ENCODE measurements around the gene TTC28.
"Not testable (repeated sequence)": the region's sequence is repeated elsewhere in the genome, so short reads cannot be mapped to it uniquely, and the experiment has no call there.

TTC28 gene

DNA sequence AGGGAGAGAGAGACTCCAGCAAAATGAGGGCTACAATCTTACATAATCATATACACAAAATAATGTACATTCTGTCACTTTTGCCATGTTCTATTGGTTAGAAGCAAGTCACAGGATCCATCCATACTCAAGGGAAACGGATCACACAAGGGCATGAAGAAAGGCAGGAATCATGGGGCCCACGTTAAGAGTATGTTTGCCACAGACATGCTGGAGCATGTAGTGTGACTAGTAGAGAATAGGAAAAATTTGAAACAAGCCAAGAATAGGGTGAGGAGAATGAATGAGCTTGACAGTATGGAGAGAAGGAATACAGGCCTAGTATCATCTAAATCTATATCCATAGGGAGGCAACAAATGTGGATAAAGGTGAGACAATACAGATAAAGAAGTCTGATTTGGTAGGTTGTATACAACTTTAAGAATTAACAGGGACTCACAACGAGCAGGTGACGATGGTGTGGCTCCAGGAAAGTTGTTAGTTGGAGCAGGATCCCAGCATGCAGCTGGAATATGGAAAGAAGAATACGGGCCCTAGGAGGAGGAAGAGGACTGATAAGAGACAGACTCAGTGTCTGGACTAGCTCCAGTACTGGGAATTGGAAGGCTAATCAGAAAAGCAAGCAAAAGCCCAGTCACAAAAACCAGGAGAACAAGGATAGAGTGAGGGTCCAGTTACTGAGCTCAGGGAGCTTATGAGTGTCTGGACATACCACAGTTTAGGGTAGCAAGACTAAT lies 458.8 kb downstream of the TTC28 start:
- DNase-seq = no peak

- DNase-seq = no peak
Observed at GRCh38 chr22:28217277-28217676, 462.4 kb downstream of the TTC28 start.

DNA sequence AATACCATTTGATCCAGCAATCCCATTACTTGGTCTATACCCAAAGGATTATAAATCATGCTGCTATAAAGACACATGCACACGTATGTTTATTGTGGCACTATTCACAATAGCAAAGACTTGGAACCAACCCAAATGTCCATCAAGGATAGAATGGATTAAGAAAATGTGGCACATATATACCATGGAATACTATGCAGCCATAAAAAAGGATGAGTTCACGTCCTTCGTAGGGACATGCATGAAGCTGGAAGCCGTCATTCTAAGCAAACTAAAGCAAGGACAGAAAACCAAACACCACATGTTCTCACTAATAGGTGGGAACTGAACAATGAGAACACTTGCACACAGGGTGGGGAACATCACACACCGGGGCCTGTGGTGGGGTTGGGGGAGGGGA lies 464.9 kb downstream of the TTC28 start:
- not testable (repeated sequence) for DNase-seq

DNA sequence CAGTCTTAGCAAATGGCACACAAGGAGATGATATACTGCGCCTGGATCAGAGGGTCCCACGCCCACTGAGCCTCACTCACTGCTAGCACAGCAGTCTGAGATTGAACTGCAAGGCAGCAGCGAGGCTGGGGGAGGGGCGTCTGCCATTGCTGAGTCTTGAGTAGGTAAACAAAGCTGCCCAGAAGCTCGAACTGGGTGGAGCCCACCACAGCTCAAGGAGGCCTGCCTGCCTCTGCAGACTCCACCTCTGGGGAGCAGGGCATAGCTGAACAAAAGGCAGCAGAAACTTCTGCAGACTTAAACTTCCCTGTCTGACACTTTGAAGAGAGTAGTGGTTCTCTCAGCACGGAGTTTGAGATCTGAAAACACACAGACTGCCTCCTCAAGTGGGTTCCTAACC lies 470.2 kb downstream of the TTC28 start:
- DNase-seq = not testable (repeated sequence)

- DNase-seq = no peak
Observed at GRCh38 chr22:28208787-28209186, 470.9 kb downstream of the TTC28 start.

GRCh38 chr22:28208036-28208435 lies 471.6 kb downstream of the TTC28 start:
- DNase-seq = peak; percentile 50

DNA sequence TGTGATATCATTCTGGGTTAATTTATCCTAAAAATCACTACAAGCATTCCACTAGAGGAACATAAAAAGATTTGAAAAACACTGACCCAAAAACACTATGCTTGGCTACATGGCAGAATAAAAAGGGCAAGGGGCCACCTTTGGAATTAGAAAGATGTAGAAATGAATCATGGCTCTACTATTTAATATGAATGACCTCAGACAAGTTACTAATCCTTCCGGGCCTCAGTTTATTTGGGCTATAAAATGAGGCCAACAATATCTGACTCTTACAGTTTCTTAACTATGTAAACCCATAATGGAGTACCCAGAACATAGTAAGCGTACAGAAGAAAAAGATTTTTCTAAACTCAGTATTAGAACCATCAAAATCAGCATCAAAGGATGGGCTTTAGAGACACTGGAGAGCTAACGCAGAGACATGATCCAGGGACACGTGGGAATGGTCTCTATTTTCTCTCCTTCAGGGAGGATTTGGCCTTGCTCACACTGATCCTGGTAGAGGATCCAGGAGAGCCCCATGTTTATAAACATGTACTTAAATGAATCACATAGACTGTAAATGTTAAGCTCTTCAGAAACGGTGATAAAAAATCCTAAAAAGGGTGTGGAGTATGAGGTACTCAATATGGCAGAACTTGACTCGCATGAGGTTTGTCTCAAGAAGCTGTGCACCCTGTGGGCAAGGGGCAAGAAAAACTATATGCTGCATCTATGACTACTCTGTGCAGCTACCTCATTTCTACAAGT lies 472.2 kb downstream of the TTC28 start:
- DNase-seq = peak; percentile 42

GRCh38 chr22:28205926-28206325 lies 473.7 kb downstream of the TTC28 start:
- DNase-seq = no peak

DNA sequence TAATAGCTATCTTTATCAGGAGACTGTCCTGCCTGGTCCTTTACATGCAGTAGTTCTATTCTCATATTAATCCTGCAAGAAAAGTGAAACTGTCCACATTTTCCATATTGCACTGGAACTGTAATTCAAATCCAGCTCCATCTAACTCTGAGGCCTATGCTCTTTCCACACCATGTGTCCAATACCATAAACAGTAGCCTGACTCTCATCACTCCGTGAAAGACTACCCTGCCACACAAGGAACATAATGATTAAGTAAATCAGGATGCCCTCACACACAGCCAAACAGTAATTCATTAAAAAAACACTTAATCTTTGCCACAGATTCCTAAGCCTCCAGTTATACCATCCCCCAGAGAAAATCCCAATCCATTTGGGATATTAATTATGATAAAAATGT lies 475.3 kb downstream of the TTC28 start:
- no peak for DNase-seq

GRCh38 chr22:28203286-28203685 lies 476.4 kb downstream of the TTC28 start:
- no peak for DNase-seq

DNA sequence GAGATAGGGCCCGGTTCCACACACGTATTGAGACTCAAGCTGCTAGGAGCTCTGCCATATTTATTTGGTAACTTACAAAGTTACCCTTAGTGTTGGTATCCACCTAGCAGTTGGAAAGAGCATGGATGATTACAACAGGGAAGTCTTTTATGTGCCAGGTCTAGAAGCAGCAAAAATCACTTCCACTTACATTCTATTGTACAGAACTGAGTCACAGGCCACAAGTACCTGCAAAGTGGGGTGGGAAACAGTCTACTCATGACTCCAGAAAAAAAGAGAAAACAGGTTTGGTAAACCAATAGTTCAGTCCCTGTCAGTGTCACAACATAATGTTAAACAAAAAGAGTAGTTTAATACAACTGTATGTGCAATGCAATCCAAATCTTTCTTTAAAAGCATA lies 480.9 kb downstream of the TTC28 start:
- no peak for DNase-seq

DNA sequence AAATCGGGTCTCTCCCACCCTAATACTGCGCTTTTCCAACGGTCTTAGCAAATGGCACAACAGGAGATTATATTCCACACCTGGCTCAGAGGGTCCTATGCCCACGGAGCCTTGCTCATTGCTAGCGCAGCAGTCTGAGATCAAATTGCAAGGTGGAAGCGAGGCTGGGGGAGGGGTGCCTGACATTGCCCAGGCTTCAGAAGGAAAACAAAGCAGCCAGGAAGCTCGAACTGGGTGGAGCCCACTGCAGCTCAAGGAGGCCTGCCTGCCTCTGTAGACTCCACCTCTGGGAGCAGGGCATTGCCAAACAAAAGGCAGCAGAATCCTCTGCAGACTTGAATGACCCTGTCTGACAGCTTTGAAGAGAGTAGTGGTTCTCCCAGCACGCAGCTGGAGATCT lies 488.1 kb downstream of the TTC28 start:
- not testable (repeated sequence) for DNase-seq

DNA sequence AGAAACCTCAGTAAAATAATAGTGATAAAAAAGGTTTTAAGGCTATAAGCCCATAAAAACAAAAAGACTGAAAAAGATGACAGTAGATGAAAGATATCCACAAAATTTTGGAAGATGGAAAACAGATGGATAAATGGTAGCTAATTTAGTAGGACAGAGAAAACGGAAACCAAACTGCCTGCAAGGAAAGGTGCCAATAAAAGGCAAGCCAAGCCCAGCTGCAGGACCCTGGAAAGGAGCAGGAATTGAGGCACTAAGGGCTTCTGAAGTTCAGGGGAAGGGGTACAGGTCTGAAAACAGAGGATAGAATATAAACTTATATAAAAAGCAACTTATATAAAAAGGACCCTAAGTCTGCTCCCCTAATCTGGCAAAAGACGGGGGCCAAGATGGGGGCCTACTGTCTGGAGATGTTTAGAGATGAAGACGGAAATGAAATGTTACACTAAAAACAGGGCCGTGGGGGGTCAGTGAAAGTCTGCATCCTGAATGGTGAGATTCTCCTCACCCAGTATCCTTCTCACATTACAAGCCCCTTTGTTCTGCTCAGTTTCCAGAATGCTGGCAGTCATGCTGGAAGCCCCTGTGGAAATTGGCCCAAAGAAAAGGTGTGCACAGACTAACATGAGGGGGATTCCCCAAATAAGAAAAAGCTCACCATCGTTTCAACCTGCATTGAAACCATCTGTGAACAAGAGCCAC lies 491.3 kb downstream of the TTC28 start:
- DNase-seq = no peak

GRCh38 chr22:28187612-28188011 lies 492.0 kb downstream of the TTC28 start:
- no peak for DNase-seq

- DNase-seq = no peak
Observed at GRCh38 chr22:28186641-28187040, 493.0 kb downstream of the TTC28 start.

DNA sequence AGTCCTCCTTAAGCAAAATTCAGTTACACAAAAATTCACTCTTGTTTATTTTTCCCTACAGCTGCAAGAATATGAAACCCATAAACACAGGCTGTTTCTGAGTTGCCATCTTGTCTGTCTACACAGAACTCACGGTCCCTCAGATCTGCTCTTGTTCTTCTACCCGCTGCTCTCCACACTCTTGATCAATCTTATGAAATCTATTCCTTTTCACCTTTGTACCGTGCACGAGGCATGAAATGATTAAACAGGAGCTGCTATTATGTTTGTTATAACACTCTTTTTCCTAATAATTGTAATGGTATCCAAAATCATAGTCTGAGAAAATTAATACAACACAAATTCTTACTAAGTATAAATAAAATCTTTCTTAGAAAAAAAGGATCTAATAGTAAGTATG lies 494.5 kb downstream of the TTC28 start:
- DNase-seq = no peak

DNA sequence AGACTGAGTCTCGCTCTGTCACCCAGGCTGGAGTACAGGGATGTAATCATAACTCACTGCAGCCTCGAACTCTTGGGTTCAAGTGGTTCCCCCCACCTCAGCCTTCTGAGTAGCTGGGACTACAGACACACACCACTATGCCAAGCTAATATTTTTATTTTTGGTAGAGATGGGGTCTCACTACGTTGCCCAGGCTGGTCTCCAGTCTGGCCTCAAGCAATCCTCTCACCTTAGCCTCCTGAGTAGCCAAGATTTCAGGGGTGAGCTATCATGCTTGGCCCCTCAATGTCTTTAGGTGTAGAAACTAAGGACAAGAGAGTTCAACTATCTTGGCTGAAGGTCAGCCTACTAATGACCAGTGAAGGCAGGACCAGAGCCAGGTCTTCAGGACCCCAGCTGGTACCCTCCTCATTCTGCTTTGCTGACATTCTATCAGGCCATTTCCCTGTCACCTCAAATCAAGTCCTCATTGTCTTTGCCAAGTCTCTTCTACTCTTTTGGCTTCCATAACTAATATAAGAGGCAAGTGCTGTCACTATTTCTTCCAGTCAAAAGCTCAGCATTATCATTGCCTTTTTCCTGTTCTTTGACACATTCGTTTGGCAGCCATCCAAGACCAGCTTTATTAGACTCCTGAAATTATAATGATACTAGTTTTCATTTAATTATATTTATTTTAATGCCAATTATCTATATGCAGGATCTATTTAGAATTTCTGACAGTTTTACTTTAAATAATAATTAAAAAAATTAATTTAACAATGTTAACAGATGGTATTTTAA lies 496.4 kb downstream of the TTC28 start:
- no peak for DNase-seq

DNA sequence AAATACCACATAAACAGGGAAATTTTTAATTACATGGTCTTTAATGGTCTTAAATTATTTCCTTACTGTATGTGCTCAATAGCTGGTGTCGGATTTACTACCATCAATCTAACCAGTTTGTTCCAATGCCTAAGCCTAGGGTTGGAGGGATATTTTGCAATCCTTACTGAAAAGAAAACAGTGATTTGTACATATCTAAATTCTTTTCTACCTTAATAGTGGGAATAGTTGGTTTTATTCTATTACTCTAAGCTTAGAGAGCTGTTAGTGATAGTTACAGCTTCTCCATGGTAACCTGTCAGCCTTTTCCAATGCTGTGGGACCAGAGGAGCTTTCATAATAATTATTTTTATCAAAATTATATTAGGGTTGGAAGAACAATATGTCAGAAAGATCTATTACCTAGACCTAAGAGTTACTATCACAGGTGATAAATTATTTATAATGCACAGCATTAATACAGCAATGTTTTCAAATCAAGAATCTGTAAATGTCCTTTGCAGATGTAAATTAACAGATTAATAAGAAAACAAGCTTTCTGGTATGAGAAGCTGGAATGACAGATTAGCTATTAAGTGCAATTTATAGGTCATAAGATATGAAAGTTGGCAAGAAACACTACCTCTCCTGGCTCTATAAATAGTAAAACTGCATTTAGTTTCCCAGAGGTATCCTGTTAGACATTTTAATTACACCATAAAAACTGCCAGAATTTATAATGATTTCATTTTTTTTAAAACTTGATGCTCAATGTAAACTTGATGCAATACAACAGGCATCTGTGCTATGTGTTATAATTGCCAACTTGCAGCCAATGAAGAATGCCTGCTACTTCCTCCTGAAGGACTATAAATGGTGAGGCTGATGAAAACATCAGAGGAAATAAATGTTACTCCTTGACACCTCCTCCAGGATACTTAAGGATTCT lies 498.6 kb downstream of the TTC28 start:
- peak; percentile 75 for DNase-seq

DNA sequence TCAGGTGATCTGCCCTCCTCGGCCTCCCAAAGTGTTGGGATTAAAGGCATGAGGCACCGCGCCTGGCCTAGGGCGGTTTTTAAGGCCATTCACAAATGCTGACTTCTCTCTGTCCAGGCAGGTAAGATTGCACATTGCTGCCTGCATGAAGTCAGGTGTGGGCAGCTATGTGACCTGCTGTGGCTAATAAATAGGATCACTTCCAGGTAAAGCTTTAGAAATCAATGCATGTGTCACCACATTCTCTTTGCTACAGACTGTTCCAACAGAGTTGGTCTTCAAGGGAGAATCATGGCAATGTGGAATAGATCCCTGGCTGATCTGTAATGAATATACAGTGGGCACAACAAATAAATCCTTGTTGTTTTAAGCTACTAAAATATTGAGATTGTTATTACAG lies 500.2 kb downstream of the TTC28 start:
- DNase-seq = no peak

- no peak for DNase-seq
Observed at GRCh38 chr22:28175730-28176492, 503.7 kb downstream of the TTC28 start.

DNA sequence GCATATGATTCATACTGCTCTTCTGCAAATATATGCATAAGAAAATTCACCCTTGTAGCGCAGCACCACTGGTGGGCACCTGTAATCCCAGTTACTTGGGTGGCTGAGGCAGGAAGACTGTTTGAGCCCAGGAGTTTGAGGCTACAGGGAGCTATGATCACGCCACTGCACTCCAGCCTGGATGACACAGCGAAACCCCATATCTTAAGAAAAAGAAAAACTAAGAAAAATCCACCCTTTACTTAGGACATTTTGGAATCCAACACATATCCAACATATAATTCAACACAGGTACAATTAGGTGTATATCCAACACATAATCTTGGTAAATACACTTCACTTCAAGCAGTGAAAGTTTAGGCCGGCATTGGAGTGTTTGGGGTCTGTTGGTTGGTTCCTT lies 505.1 kb downstream of the TTC28 start:
- DNase-seq = no peak
